GM08714 (cell line): Measurements from ENCODE around the gene TRAPPC2.
"Not testable (repeated sequence)": the region's sequence is repeated elsewhere in the genome, so short reads cannot be mapped to it uniquely, and the experiment has no call there.

Experiments
- H3K4me3 ChIP-seq: fragments of 200-500 bp; sonication (Bioruptor generic); 2 replicates; pipeline ENCODE4 v1.5.1; 2014; ENCODE audit warnings: mild to moderate bottlenecking, low read length, inconsistent platforms
- ZNF274 ChIP-seq: IDR thresholded peaks from 2 replicates; pipeline ENCODE4 v1.6.1; 2012; ENCODE audit warnings: mild to moderate bottlenecking, low read depth, low read length

The TRAPPC2 gene

GRCh38 chrX:13684361-13684760 lies 50.1 kb downstream of the TRAPPC2 start:
- no peak overlapping the region for H3K4me3 ChIP-seq
- TF ChIP-seq ZNF274 = no peak

- no peak overlapping the region for H3K4me3 ChIP-seq
- no peak for TF ChIP-seq ZNF274
Measured at GRCh38 chrX:13681595-13681994, 52.8 kb downstream of the TRAPPC2 start.

- not testable (repeated sequence) for H3K4me3 ChIP-seq
Measured at GRCh38 chrX:13679700-13680099, 54.7 kb downstream of the TRAPPC2 start.

GRCh38 chrX:13676885-13677284 lies 57.5 kb downstream of the TRAPPC2 start:
- no peak for TF ChIP-seq ZNF274
- H3K4me3 ChIP-seq = no peak overlapping the region

GRCh38 chrX:13673016-13673415 lies 61.4 kb downstream of the TRAPPC2 start:
- H3K4me3 ChIP-seq = no peak overlapping the region
- no peak for TF ChIP-seq ZNF274

- H3K4me3 ChIP-seq = peak overlapping the region; percentile 31; the same call in 1 of the 2 replicates
- no peak for TF ChIP-seq ZNF274
Measured at GRCh38 chrX:13670197-13670596, 64.2 kb downstream of the TRAPPC2 start.

- H3K4me3 ChIP-seq = peak overlapping the region; percentile 51; the same call in 1 of the 2 replicates
Measured at GRCh38 chrX:13669755-13670154, 64.7 kb downstream of the TRAPPC2 start.

GRCh38 chrX:13669246-13669737 lies 65.1 kb downstream of the TRAPPC2 start:
- TF ChIP-seq ZNF274 = no peak
- peak overlapping the region; percentile 51; the same call in 1 of the 2 replicates for H3K4me3 ChIP-seq

GRCh38 chrX:13667919-13668318 lies 66.5 kb downstream of the TRAPPC2 start:
- TF ChIP-seq ZNF274 = no peak
- H3K4me3 ChIP-seq = no peak overlapping the region

GRCh38 chrX:13666836-13667235 lies 67.6 kb downstream of the TRAPPC2 start:
- no peak overlapping the region for H3K4me3 ChIP-seq
- no peak for TF ChIP-seq ZNF274

GRCh38 chrX:13664020-13664419 lies 70.4 kb downstream of the TRAPPC2 start:
- no peak for TF ChIP-seq ZNF274
- H3K4me3 ChIP-seq = no peak overlapping the region

- H3K4me3 ChIP-seq = peak overlapping the region; percentile 63
Measured at GRCh38 chrX:13662355-13662791, 72.0 kb downstream of the TRAPPC2 start.

More at GRCh38 chrX:13662355-13662791, 72.0 kb downstream of the TRAPPC2 start:
- no peak for TF ChIP-seq ZNF274
